Activated T-cell treated with anti-CD3 and anti-CD28 coated beads for 48 hours (primary cell): ENCODE data around the gene IGF1.

Experiments used
- DNase-seq: peaks from one replicate; pipeline ENCODE4 v3.0.0-alpha.2; 2020; ENCODE audit warnings: low read depth

The IGF1 gene

DNA sequence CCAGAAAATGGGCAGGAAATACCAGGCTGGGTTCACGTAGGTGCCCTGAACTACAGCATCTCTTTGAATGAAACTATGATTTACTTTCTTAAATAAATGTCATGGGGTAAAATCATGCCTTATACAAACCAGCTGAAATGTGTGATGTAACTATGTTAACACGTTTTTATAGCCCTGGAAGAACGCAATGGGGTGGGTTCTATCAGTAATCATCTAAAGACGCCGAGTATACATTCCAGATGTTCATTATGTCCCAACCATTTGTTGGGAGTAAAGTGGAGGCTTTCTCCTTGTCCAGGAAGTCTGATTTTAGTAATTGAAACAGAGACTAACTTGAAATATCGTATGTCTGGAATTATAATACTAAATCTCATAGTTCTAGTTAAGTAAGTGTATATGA lies 16.2 kb upstream of the IGF1 start:
- DNase-seq, result no peak

- no peak for DNase-seq
Measured at GRCh38 chr12:102487226-102487625, 6.9 kb upstream of the IGF1 start.

GRCh38 chr12:102486153-102486552 lies 5.8 kb upstream of the IGF1 start:
- no peak for DNase-seq

GRCh38 chr12:102484428-102484958 lies 4.1 kb upstream of the IGF1 start:
- DNase-seq, result peak; percentile 52

DNA sequence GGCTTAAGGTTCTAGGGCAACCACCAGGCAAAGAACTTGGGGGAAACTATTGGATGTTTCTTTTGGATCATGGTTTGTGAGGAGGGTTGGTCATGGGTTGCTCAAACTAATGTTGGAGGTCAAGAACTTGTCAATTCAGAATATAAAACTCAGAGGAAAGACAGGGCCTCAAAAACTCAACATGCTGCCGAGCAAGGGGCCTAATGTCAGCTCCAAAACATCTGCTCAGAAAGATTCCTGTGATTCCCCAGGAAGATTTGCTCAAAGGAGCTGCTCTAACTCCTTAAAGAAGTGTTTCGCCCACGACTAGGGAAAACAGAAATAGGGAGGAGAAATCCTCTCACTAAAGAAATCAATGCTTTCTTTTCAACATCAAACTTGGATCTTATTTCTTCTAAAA lies 3.7 kb upstream of the IGF1 start:
- DNase-seq, result no peak

DNA sequence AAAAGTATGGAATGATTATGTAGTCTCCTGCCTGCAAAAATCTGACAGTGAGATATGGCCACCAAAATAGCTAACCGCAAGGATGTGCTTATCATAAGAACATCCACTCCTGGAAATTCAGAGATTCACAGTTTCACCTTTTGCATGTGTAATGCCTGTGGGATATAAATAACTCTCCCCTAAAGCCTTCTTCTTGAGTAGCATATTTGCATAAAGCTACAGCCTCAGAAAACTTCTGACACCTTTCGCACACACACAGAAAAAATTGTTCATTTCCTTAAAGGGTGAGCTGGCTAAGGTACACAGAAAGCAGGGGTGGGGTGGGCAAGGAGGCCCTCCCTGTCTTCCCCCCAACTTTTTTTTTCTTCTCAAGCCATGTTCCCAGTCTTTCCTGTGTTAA lies 3.1 kb upstream of the IGF1 start:
- DNase-seq, result no peak

DNA sequence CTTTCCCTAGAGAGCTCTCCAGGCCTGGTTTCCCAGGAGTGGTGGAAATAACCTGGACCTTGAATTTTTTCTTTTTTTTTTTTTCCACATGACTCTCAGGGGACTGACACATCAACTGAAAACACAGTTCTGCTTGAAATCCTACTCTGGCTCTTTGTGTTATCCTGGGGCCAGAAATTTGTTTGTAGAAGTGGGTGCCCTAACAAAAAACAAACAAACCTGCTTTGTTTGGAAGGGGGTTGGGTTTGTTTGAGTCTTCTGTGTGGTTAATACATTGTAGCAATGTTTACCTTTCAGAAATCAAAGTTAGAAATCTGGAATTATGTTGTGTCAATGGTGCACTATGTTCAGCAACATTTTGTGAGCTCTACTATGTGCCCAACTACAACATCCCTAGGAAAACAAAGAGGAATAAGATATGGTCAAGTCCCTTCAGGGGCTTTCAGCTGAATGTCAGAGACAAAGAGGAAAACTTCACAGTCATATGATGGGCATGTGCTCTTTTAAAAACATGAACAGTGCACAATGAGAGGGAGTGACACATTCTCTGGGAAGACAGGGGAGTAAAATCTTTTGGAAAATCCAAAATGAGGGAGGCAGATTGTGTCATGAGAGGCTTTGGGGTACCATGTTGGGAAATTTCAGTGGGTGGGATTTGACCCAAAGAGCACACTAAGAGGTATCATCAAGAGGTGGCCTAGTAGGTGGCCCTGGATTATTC lies 1.5 kb upstream of the IGF1 start:
- no peak for DNase-seq

GRCh38 chr12:102479939-102480338 lies 424 bp downstream of the IGF1 start:
- no peak for DNase-seq

DNA sequence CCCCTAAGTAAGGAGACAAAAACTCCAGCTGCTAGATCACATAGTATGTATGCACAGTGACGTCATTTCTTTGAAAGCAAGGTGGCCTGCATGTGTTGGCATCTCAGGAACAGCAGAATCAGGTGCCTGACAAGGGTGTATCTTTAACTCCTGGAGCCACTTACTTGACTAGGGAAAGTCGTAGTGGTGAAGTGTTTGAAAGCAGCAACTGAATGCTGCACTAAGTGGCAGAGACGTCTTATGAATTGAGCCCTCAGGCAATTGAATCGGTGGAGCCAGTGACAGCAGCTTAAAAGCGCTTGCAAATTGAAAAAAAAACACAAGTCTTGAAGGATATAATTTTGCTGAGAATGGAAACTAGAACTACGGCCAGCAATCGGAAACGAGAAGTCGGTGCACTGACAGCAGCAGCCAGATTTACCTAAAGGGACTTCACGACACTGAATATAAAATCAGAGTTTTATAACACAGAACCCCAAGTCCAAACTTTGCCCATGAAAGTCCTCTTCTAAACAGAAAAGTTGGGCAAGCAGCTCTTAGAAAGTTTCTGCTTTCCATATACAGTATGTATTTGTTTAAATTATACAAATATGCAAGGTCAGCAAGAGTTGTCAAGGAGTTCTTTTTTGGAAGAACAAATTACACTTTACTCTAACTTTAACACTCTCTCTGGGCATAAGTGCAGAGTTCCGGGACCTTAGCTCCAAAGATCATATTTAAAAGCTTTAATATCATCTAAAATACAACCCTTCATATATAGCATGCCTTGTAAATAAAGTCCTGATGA lies 1.1 kb downstream of the IGF1 start:
- no peak for DNase-seq

DNA sequence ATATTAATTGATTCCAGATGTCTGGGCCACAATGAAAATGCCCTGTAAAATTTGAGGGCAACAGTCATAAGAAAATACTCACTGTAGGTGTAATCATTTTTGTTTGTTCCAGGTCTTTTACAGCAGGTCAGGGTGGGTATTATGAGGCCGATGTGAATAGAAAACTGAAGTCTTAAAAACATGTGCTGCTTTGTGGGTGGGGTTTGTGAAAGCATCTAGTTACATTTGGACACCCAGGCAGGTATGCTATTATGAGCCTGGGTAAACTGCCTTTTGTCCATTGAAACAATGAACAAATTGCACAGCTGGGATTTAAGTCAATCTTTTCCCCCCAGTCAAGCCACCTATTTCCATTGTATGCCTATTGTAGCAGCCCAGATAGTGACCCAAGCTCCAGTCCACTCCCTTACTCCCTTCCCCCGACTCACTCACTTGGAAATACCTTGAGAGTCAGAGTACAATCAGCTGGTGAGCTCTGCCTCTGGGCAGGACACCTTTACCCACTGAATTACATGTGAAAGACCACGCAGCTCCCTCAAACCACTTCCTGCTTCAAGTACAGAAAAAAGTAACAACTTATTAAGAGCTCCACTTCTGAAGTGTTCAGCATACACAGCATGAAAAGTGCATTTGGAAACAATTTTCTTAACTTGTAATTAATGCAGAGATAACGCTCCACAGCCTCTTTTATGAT lies 1.8 kb downstream of the IGF1 start:
- peak; percentile 20 for DNase-seq

GRCh38 chr12:102475355-102475754 lies 5.0 kb downstream of the IGF1 start:
- no peak for DNase-seq

GRCh38 chr12:102474438-102475064 lies 5.8 kb downstream of the IGF1 start:
- DNase-seq, result no peak

GRCh38 chr12:102472496-102472895 lies 7.9 kb downstream of the IGF1 start:
- no peak for DNase-seq

- no peak for DNase-seq
Measured at GRCh38 chr12:102471556-102471955, 8.8 kb downstream of the IGF1 start.

DNA sequence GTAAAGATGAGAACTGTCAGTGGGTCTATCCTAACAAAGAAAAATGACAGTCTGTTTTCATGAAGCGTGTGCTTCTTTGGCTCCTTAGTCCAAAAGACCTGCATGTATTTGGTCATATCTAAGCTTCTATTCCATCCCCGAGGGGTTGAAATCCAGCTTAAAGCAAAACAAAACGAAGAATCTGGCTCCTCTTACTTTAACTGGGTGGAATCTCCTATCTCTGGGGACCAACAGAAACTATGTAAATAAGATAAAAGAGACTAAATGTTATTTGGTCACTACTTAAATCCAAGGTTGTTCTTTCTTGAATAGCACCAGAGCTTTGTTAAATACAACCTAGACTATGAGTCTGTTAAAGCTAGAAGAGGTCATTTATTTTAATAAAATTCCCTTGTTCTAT lies 9.4 kb downstream of the IGF1 start:
- no peak for DNase-seq

- DNase-seq, result no peak
Measured at GRCh38 chr12:102468261-102468915, 12.0 kb downstream of the IGF1 start.

GRCh38 chr12:102465762-102466560 lies 14.4 kb downstream of the IGF1 start:
- DNase-seq, result no peak

- DNase-seq, result no peak
Measured at GRCh38 chr12:102463659-102464249, 16.6 kb downstream of the IGF1 start.

- DNase-seq, result no peak
Measured at GRCh38 chr12:102462795-102463465, 17.4 kb downstream of the IGF1 start.

DNA sequence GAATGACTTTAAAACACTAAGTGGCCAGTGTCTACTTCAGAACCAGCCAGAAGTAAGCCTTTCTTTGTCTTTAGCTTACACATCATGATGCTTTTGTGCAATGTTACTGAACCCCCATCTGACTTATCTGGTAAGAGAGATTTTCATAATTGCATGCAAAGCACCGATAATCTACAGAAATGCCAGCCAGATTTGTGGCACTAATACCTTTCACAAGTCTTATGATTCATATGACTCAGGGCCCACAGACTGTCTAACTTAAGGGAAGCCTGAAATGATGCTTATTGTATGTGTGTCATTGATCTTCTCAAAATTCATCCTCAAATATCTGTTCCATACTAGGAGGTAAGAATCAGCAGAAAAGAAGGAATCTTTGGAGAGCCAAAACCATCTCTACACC lies 18.0 kb downstream of the IGF1 start:
- no peak for DNase-seq
